ENCODE data around the gene RNF220. TPM values are rescaled to one million over a fixed set of nuclear protein-coding genes. Genes with fewer than 3 reads are reported as not detected.

The RNF220 gene
- total RNA-seq, 6 experiments from 2014 or later, result 19.2 to 57.9 (median 23.0) TPM

- Histone ChIP-seq H3K9me3 (no peaks in the 10 kb centered on the region), H3K27me3 (no peaks in the 10 kb centered on the region), H3K4me1 (no peaks in the 10 kb centered on the region), H3K36me3 (no peaks in the 10 kb centered on the region), H3K4me3 (no peak overlapping the region), H3K27ac (no peak overlapping the region)
- TF ChIP-seq POLR2A (IDR thresholded peaks at IDR 0.05) (no peak), CTCF (IDR thresholded peaks at IDR 0.05) (no peak)
- WGBS (ENCODE audit: insufficient coverage, low coverage, low lambda C conversion rate, missing lambda C conversion rate), result 81% methylated on average over 4 of the region's 4 CpGs
- intact Hi-C loops (cut with DNase I), result no loop called here
- DNase-seq, result no peak
- no peak for ATAC-seq
These were observed 121.4 kb downstream of the RNF220 start for GRCh38 chr1:44526295-44527073.

- DNase-seq (no peak), ATAC-seq (no peak)
- WGBS (ENCODE audit: insufficient coverage, low coverage, low lambda C conversion rate, missing lambda C conversion rate), result 52% methylated on average over 4 of the region's 4 CpGs
- no peak overlapping the region for H3K4me3 ChIP-seq
- H3K36me3 ChIP-seq, result no peaks in the 10 kb centered on the region
- intact Hi-C loops (cut with DNase I), result no loop called here
- H3K4me1 ChIP-seq, result no peaks in the 10 kb centered on the region
- no peaks in the 10 kb centered on the region for H3K9me3 ChIP-seq
- no peak overlapping the region for H3K27ac ChIP-seq
- H3K27me3 ChIP-seq, result no peaks in the 10 kb centered on the region
- TF ChIP-seq CTCF (IDR thresholded peaks at IDR 0.05), result no peak
- no peak for TF ChIP-seq POLR2A (IDR thresholded peaks at IDR 0.05)
These were observed 126.9 kb downstream of the RNF220 start for GRCh38 chr1:44531785-44532566.

- 35% methylated on average over 3 of the region's 3 CpGs for WGBS (ENCODE audit: insufficient coverage, low coverage, low lambda C conversion rate, missing lambda C conversion rate)
- Histone ChIP-seq H3K27me3 (no peaks in the 10 kb centered on the region), H3K9me3 (no peaks in the 10 kb centered on the region), H3K4me1 (no peaks in the 10 kb centered on the region), H3K4me3 (no peak overlapping the region), H3K36me3 (no peaks in the 10 kb centered on the region), H3K27ac (no peak overlapping the region)
- DNase-seq (no peak), ATAC-seq (no peak)
- TF ChIP-seq CTCF (IDR thresholded peaks at IDR 0.05) (no peak), POLR2A (IDR thresholded peaks at IDR 0.05) (no peak)
- intact Hi-C loops (cut with DNase I), result no loop called here
These were observed 127.5 kb downstream of the RNF220 start for GRCh38 chr1:44532567-44532944.

- Histone ChIP-seq H3K27ac (no peak overlapping the region), H3K36me3 (no peaks in the 10 kb centered on the region), H3K9me3 (no peaks in the 10 kb centered on the region), H3K4me1 (no peaks in the 10 kb centered on the region), H3K27me3 (no peaks in the 10 kb centered on the region), H3K4me3 (no peak overlapping the region)
- TF ChIP-seq CTCF (IDR thresholded peaks at IDR 0.05), result no peak
- no peak for TF ChIP-seq POLR2A (IDR thresholded peaks at IDR 0.05)
- DNase-seq, result no peak
- 48% methylated on average over 6 of the region's 6 CpGs for WGBS (ENCODE audit: insufficient coverage, low coverage, low lambda C conversion rate, missing lambda C conversion rate)
- ATAC-seq, result no peak
- intact Hi-C loops (cut with DNase I), result no loop called here
These were observed 129.7 kb downstream of the RNF220 start for GRCh38 chr1:44534771-44535170.
